Left ventricle myocardium superior (tissue), 1 donor: ENCODE measurements around the gene TNNT2. TPM values are rescaled to one million over a fixed set of nuclear protein-coding genes. Genes with fewer than 3 reads are reported as not detected.

Source experiments
- ATAC-seq: fragments of 200-7000 bp; cut with Tn5 transposase; one replicate; pipeline ENCODE4 v1.9.1; 2020; ENCODE audit warnings: mild to moderate bottlenecking, moderate library complexity
- DNase-seq: peaks from one replicate; pipeline ENCODE4 v3.0.0-alpha.2; 2020
- intact Hi-C: fragments of 100-400 bp; cut with micrococcal nuclease; formaldehyde crosslinking; loops from one replicate; pipeline ENCODE4 v1.11.0; 2022
- total RNA-seq: library from RNA; stranded (reverse); fragmentation: NEBNext Ultra II Directional; extraction: Animal tissue kit (Norgen Biotek cat#: 25700); gene quantifications from one replicate; pipeline ENCODE4 v1.2.1, GENCODE V29; 2021
- donor health status: DM: no; HTN: yes; CAD: no; lungs with severe emphysema.

The TNNT2 gene
- total RNA-seq, 1 donor from 2014 or later = 10,350 TPM

- intact Hi-C loops = no loop called here
- peak; percentile 5 for ATAC-seq
- DNase-seq = no peak
Observed at GRCh38 chr1:201384406-201384782, 6.9 kb upstream of the TNNT2 start.

- intact Hi-C loops = no loop called here
- peak; percentile 30 for ATAC-seq
- no peak for DNase-seq
Observed at GRCh38 chr1:201383647-201384405, 6.3 kb upstream of the TNNT2 start.

GRCh38 chr1:201381130-201381529 is 3.6 kb upstream of the TNNT2 start:
- no peak for ATAC-seq
- no peak for DNase-seq
- intact Hi-C loops = no loop called here

GRCh38 chr1:201379733-201380242 is 2.3 kb upstream of the TNNT2 start:
- peak; percentile 58 for DNase-seq
- ATAC-seq = peak; percentile 13
- intact Hi-C loops = no loop called here

- intact Hi-C loops = no loop called here
- ATAC-seq = peak; percentile 57
- peak; percentile 81 for DNase-seq
Observed at GRCh38 chr1:201378804-201379203, 1.3 kb upstream of the TNNT2 start.

GRCh38 chr1:201376464-201377374 is 761 bp downstream of the TNNT2 start:
- intact Hi-C loops = no loop called here
- ATAC-seq (peak; percentile 4), DNase-seq (peak; percentile 60)

- ATAC-seq = no peak
- intact Hi-C loops = no loop called here
- DNase-seq = no peak
Observed at GRCh38 chr1:201376107-201376463, 1.4 kb downstream of the TNNT2 start.

GRCh38 chr1:201375169-201375568 is 2.3 kb downstream of the TNNT2 start:
- DNase-seq = no peak
- intact Hi-C loops = no loop called here
- ATAC-seq = no peak

- no peak for DNase-seq
- intact Hi-C loops = no loop called here
- peak; percentile 3 for ATAC-seq
Observed at GRCh38 chr1:201374364-201374763, 3.1 kb downstream of the TNNT2 start.

- ATAC-seq = no peak
- no peak for DNase-seq
- intact Hi-C loops = no loop called here
Observed at GRCh38 chr1:201371792-201372191, 5.7 kb downstream of the TNNT2 start.

GRCh38 chr1:201371276-201371675 is 6.2 kb downstream of the TNNT2 start:
- ATAC-seq (no peak), DNase-seq (no peak)
- intact Hi-C loops = no loop called here

GRCh38 chr1:201370500-201370899 is 7.0 kb downstream of the TNNT2 start:
- ATAC-seq (no peak), DNase-seq (no peak)
- intact Hi-C loops = no loop called here

GRCh38 chr1:201369209-201369608 is 8.3 kb downstream of the TNNT2 start:
- intact Hi-C loops = no loop called here

GRCh38 chr1:201366696-201367095 is 10.8 kb downstream of the TNNT2 start:
- intact Hi-C loops = no loop called here
- peak; percentile 1 for ATAC-seq
- peak; percentile 27 for DNase-seq

More at GRCh38 chr1:201369209-201369608, 8.3 kb downstream of the TNNT2 start:
- ATAC-seq (peak; percentile 25), DNase-seq (peak; percentile 52)

- intact Hi-C loops = no loop called here
- DNase-seq (peak; percentile 46), ATAC-seq (peak; percentile 3)
Observed at GRCh38 chr1:201365251-201365650, 12.2 kb downstream of the TNNT2 start.

- DNase-seq (peak; percentile 14), ATAC-seq (no peak)
- intact Hi-C loops = no loop called here
Observed at GRCh38 chr1:201364808-201365105, 12.7 kb downstream of the TNNT2 start.

- ATAC-seq (no peak), DNase-seq (peak; percentile 9)
- intact Hi-C loops = no loop called here
Observed at GRCh38 chr1:201363467-201363866, 14.0 kb downstream of the TNNT2 start.

- intact Hi-C loops = no loop called here
- DNase-seq (peak; percentile 26), ATAC-seq (no peak)
Observed at GRCh38 chr1:201362906-201363305, 14.6 kb downstream of the TNNT2 start.

GRCh38 chr1:201361652-201362504 is 15.6 kb downstream of the TNNT2 start:
- ATAC-seq (peak; percentile 1), DNase-seq (peak; percentile 59)
- intact Hi-C loops = no loop called here
